EH (cell line): Measurements from ENCODE around the gene GNAI1.

Experiments
- DNase-seq: peaks from one replicate; pipeline ENCODE4 v3.0.0-alpha.2; 2015; ENCODE audit warnings: low read depth

GNAI1 gene

GRCh38 chr7:80132594-80132993 lies 2.0 kb upstream of the GNAI1 start:
- DNase-seq = no peak

- peak; percentile 41 for DNase-seq
Measured at GRCh38 chr7:80133361-80134114, 1.1 kb upstream of the GNAI1 start.

GRCh38 chr7:80134115-80134535 lies 506 bp upstream of the GNAI1 start:
- DNase-seq = no peak

- DNase-seq = peak; percentile 49
Measured at GRCh38 chr7:80135309-80136104, 876 bp downstream of the GNAI1 start.

- peak; percentile 63 for DNase-seq
Measured at GRCh38 chr7:80136261-80137055, 1.8 kb downstream of the GNAI1 start.

- DNase-seq = no peak
Measured at GRCh38 chr7:80137410-80137809, 2.8 kb downstream of the GNAI1 start.

- DNase-seq = no peak
Measured at GRCh38 chr7:80139236-80139635, 4.6 kb downstream of the GNAI1 start.

GRCh38 chr7:80140388-80140787 lies 5.8 kb downstream of the GNAI1 start:
- no peak for DNase-seq

- DNase-seq = no peak
Measured at GRCh38 chr7:80141376-80141775, 6.7 kb downstream of the GNAI1 start.

- DNase-seq = no peak
Measured at GRCh38 chr7:80142853-80143580, 8.4 kb downstream of the GNAI1 start.

- peak; percentile 95 for DNase-seq
Measured at GRCh38 chr7:80145780-80146422, 11.3 kb downstream of the GNAI1 start.

GRCh38 chr7:80146545-80147182 lies 12.0 kb downstream of the GNAI1 start:
- no peak for DNase-seq

- DNase-seq = peak; percentile 93
Measured at GRCh38 chr7:80147543-80148391, 13.1 kb downstream of the GNAI1 start.

- DNase-seq = peak; percentile 86
Measured at GRCh38 chr7:80150611-80151273, 16.1 kb downstream of the GNAI1 start.

- peak; percentile 92 for DNase-seq
Measured at GRCh38 chr7:80151274-80151665, 16.6 kb downstream of the GNAI1 start.

- peak; percentile 50 for DNase-seq
Measured at GRCh38 chr7:80153446-80153845, 18.8 kb downstream of the GNAI1 start.

- peak; percentile 61 for DNase-seq
Measured at GRCh38 chr7:80154656-80155333, 20.2 kb downstream of the GNAI1 start.

- DNase-seq = no peak
Measured at GRCh38 chr7:80155374-80155773, 20.7 kb downstream of the GNAI1 start.

- DNase-seq = peak; percentile 33
Measured at GRCh38 chr7:80157770-80158169, 23.1 kb downstream of the GNAI1 start.
